HepG2 (cell line): ENCODE data around the gene KDM1B. TPM values are rescaled to one million over a fixed set of nuclear protein-coding genes. Genes with fewer than 3 reads are reported as not detected.

Experiments
- ATAC-seq: fragments of 200-7000 bp; cut with Tn5 transposase; 3 replicates; pipeline ENCODE4 v1.9.1; 2020; ENCODE audit warnings: mild to moderate bottlenecking, moderate library complexity
- BruUV-seq: library from RNA; stranded (reverse); fragments of 400-500 nt; replicated peaks from 2 replicates; lab custom pipeline; 2021; lab: Mats Ljungman, UMichigan
- CTCF ChIA-PET: fragments of 300-600 bp; formaldehyde crosslinking; extraction: SDS; loops from one replicate; lab custom pipeline; 2021; ENCODE audit warnings: low total read pairs, inconsistent platforms, low intra/inter-chr PET ratio; lab: Yijun Ruan, JAX
- POLR2A ChIA-PET: fragments of 350-600 bp; sonication (Branson Sonifier 250); formaldehyde crosslinking; loops from one replicate; lab custom pipeline; 2020; ENCODE audit warnings: antibody characterized with exemption, inconsistent platforms; lab: Yijun Ruan, JAX
- DNase-seq: peaks from one replicate; pipeline ENCODE4 v3.0.0-alpha.2; 2015; ENCODE audit warnings: low spot score
- FAIRE-seq: peaks from 3 replicates; lab custom pipeline; 2011; peaks lifted over from hg19 to GRCh38; lab: Jason Lieb, UNC
- H2AFZ ChIP-seq: one replicate; pipeline ENCODE4 v1.6.1; 2011; ENCODE audit warnings: low read length, inconsistent platforms
- H3K27ac ChIP-seq: fragments of 300-600 bp; 3 replicates; pipeline ENCODE4 v1.8.0; 2011; ENCODE audit warnings: mixed run types, mild to moderate bottlenecking, mixed read lengths, low read length, inconsistent platforms; ENCODE audit not compliant: insufficient read depth; ENCODE audit errors: extremely low read length
- H3K27me3 ChIP-seq, 2 experiments: fragments of 200-600 bp in 1 of 2; 2 replicates in 1 of 2; 3 replicates in 1 of 2; pipeline versions ENCODE4 v1.6.0 to v1.8.0; 2011; ENCODE audit warnings: low read length in 2 of 2, mild to moderate bottlenecking in 2 of 2, moderate library complexity in 2 of 2, inconsistent platforms in 1 of 2; ENCODE audit not compliant: insufficient read depth in 2 of 2, control insufficient read depth in 1 of 2
- H3K36me3 ChIP-seq, 2 experiments: fragments of 200-600 bp in 1 of 2; replicated peaks in 1 of 2; 2 replicates in 1 of 2; 3 replicates in 1 of 2; pipeline versions ENCODE4 v1.5.1 to v1.8.0; 2011; ENCODE audit warnings: low read length in 2 of 2, inconsistent platforms in 1 of 2; ENCODE audit not compliant: insufficient read depth in 2 of 2, control insufficient read depth in 1 of 2
- H3K4me1 ChIP-seq: 2 replicates; pipeline ENCODE4 v1.5.1; 2012; ENCODE audit warnings: low read length, inconsistent platforms; ENCODE audit not compliant: insufficient read depth
- H3K4me2 ChIP-seq: 2 replicates; pipeline ENCODE4 v1.6.0; 2011; ENCODE audit warnings: low read depth, low read length, inconsistent platforms
- H3K4me3 ChIP-seq, 3 experiments: fragments of 200-600 bp in 1 of 3; sonication (generic), shearing (Covaris generic) in 1 of 3; replicated peaks in 1 of 3; 2 replicates each; pipeline ENCODE4 v1.5.1; 2011 to 2016; ENCODE audit warnings: low read length in 3 of 3, inconsistent platforms in 2 of 3, low read depth in 2 of 3, mild to moderate bottlenecking in 2 of 3, control low read depth in 1 of 3, mixed read lengths in 1 of 3; ENCODE audit not compliant: insufficient read depth in 1 of 3
- H3K79me2 ChIP-seq: one replicate; pipeline ENCODE4 v1.6.1; 2011; ENCODE audit warnings: low read length, inconsistent platforms; ENCODE audit not compliant: insufficient read depth
- H3K9ac ChIP-seq: 2 replicates; pipeline ENCODE4 v1.6.0; 2011; ENCODE audit warnings: mild to moderate bottlenecking, low read depth, low read length, inconsistent platforms; ENCODE audit not compliant: insufficient read depth
- H3K9me3 ChIP-seq: 2 replicates; pipeline ENCODE4 v1.5.1; 2012; ENCODE audit warnings: mild to moderate bottlenecking, low read length
- H4K20me1 ChIP-seq: 2 replicates; pipeline ENCODE4 v1.6.0; 2011; ENCODE audit warnings: inconsistent platforms, mild to moderate bottlenecking, low read length, moderate library complexity; ENCODE audit not compliant: insufficient read depth
- ATAD3A ChIP-seq: sonication (generic); formaldehyde crosslinking; IDR thresholded peaks from 2 replicates; pipeline ENCODE4 v1.4.0; 2020; ENCODE audit warnings: missing genetic modification reagents
- EP300 ChIP-seq, 3 experiments: sonication (generic) in 1 of 3; formaldehyde crosslinking in 1 of 3; IDR thresholded peaks; 2 replicates each; pipeline versions ENCODE4 v1.5.1 to v1.6.1; 2011 to 2020; ENCODE audit warnings: low read depth in 2 of 3, low read length in 2 of 3, borderline replicate concordance in 1 of 3, improper control_type of control experiment in 1 of 3, mild to moderate bottlenecking in 1 of 3, missing genetic modification reagents in 1 of 3, moderate library complexity in 1 of 3
- GLI4 ChIP-seq: sonication (generic); formaldehyde crosslinking; IDR thresholded peaks from 2 replicates; pipeline ENCODE4 v1.5.1; 2020; ENCODE audit warnings: missing genetic modification reagents, mild to moderate bottlenecking, moderate library complexity, borderline replicate concordance
- ISL2 ChIP-seq: sonication (generic); formaldehyde crosslinking; IDR thresholded peaks from 2 replicates; pipeline ENCODE4 v1.5.0; 2020; ENCODE audit warnings: missing genetic modification reagents
- NR0B2 ChIP-seq: sonication (generic); formaldehyde crosslinking; IDR thresholded peaks from 2 replicates; pipeline ENCODE4 v1.4.0; 2020; ENCODE audit warnings: mild to moderate bottlenecking, missing genetic modification reagents
- PCBP1 ChIP-seq: fragments of 200-400 bp; formaldehyde crosslinking; IDR thresholded peaks from 2 replicates; pipeline ENCODE4 v1.6.1; 2017; ENCODE audit warnings: mild to moderate bottlenecking, low read depth, low read length, borderline replicate concordance
- STAG1 ChIP-seq: sonication (generic); formaldehyde crosslinking; IDR thresholded peaks from 2 replicates; pipeline ENCODE4 v1.4.0; 2020; ENCODE audit warnings: missing genetic modification reagents
- ZNF292 ChIP-seq: sonication (generic); formaldehyde crosslinking; IDR thresholded peaks from 2 replicates; pipeline ENCODE4 v1.8.1; 2022; ENCODE audit warnings: mild to moderate bottlenecking, low read depth, missing genetic modification reagents, borderline replicate concordance
- ZNF362 ChIP-seq: sonication (generic); formaldehyde crosslinking; IDR thresholded peaks from 2 replicates; pipeline ENCODE4 v1.4.0; 2020; ENCODE audit warnings: missing genetic modification reagents, mild to moderate bottlenecking, borderline replicate concordance
- ZNF510 ChIP-seq: sonication (generic); formaldehyde crosslinking; IDR thresholded peaks from 2 replicates; pipeline ENCODE4 v1.4.0; 2020; ENCODE audit warnings: low read depth, mild to moderate bottlenecking, missing genetic modification reagents
- ZSCAN25 ChIP-seq: sonication (generic); formaldehyde crosslinking; IDR thresholded peaks from 2 replicates; pipeline ENCODE4 v1.8.0; 2022; ENCODE audit warnings: mild to moderate bottlenecking, missing genetic modification reagents
- ZSCAN9 ChIP-seq: IDR thresholded peaks from 2 replicates; pipeline ENCODE4 v1.6.1; 2016; ENCODE audit warnings: borderline replicate concordance
- WGBS: methylation state at CpG from one replicate; pipeline ENCODE4 v1.1.6; 2017; ENCODE audit warnings: low lambda C conversion rate; 5-methylcytosine and 5-hydroxymethylcytosine counted together
- in situ Hi-C: cut with HindIII; loops from 2 replicates; pipeline ENCODE4 v1.10.0; 2017; ENCODE audit warnings: low pct_unique_long_range_greater_than_20kb; ENCODE audit not compliant: extremely low pct_ligation_motif_present
- intact Hi-C: fragments of 100-400 bp; cut with micrococcal nuclease; formaldehyde crosslinking; loops from one replicate; pipeline ENCODE4 v1.10.0; 2022; ENCODE audit not compliant: unreplicated experiment
- polyA plus RNA-seq, 8 experiments: library from polyadenylated mRNA; depleted of rRNA in 3 of 8; stranded (reverse) in 7 of 8; unstranded in 1 of 8; fragments of >200 nt; fragmentation: Illumina TruSeq in 4 of 8; extraction: Trizol in 4 of 8; gene quantifications; 2 replicates each; pipeline versions ENCODE4 v1.2.1 to v1.2.3, GENCODE V29; 2011 to 2016; ENCODE audit warnings: low read depth in 4 of 8, missing spikeins in 1 of 8, mixed read lengths in 1 of 8; ENCODE audit not compliant: insufficient read depth in 1 of 8
- total RNA-seq, 5 experiments: library from RNA; depleted of rRNA; stranded (reverse); fragments of >200 nt; fragmentation: Illumina TruSeq; extraction: Trizol; gene quantifications; 2 replicates each; pipeline ENCODE4 v1.2.3, GENCODE V29; 2016; ENCODE audit warnings: low read depth in 1 of 5
- TF ChIP-seq, protein P1 (sequence below): sonication (generic); formaldehyde crosslinking; IDR thresholded peaks from 2 replicates; pipeline ENCODE4 v1.5.0; 2020; ENCODE audit warnings: mild to moderate bottlenecking, missing genetic modification reagents

KDM1B gene
- total and polyA plus RNA-seq, 2 of the 13 experiments (the other 11 are each of a cell fraction or from before 2014, with no cell fraction given), result 9.8 to 13.2 TPM

DNA sequence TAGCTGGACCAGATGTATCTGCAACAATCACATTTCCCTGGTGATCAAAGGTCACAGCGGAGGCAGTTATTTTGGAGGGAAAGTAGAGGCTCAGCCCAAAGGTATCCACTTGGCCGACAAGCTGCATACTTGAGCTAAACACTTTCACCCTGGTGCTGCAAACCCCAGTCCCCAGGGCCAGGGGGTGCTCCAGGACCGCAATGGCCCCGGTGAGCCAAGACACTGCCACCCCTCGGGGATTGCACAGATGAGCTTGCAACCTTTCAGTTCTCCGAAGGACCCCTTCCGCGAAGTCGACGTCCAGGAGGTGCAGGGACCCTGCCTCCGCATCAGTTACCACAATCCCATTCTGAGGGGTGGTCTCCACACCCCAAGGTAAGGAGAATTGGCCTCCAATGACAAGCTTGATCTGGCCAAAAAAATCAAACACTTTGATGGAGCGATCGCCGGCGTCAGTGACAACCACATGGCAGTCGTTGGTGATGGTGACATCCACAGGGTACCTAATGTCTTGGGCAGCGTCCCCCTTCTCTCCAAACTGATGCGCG lies 33.6 kb upstream of the KDM1B start (continued):
- TF ChIP-seq, protein P1, sequence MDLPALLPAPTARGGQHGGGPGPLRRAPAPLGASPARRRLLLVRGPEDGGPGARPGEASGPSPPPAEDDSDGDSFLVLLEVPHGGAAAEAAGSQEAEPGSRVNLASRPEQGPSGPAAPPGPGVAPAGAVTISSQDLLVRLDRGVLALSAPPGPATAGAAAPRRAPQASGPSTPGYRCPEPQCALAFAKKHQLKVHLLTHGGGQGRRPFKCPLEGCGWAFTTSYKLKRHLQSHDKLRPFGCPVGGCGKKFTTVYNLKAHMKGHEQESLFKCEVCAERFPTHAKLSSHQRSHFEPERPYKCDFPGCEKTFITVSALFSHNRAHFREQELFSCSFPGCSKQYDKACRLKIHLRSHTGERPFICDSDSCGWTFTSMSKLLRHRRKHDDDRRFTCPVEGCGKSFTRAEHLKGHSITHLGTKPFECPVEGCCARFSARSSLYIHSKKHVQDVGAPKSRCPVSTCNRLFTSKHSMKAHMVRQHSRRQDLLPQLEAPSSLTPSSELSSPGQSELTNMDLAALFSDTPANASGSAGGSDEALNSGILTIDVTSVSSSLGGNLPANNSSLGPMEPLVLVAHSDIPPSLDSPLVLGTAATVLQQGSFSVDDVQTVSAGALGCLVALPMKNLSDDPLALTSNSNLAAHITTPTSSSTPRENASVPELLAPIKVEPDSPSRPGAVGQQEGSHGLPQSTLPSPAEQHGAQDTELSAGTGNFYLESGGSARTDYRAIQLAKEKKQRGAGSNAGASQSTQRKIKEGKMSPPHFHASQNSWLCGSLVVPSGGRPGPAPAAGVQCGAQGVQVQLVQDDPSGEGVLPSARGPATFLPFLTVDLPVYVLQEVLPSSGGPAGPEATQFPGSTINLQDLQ, result no peak
- peak; percentile 81 for TF ChIP-seq STAG1 (CRISPR knock-in tag)
- TF ChIP-seq ISL2 (CRISPR knock-in tag), result no peak
- TF ChIP-seq ZNF510 (CRISPR knock-in tag), result no peak
- no peak for TF ChIP-seq ZNF292 (CRISPR knock-in tag)
- no peak for TF ChIP-seq PCBP1

GRCh38 chr6:18122128-18123093 lies 32.8 kb upstream of the KDM1B start, which contains the start of gene NHLRC1:
NHLRC1 (minus strand) TSS chr6:18122677; CDS start chr6:18122606, 71 bp downstream.
- WGBS, result 60% methylated on average over 30 of the region's 82 CpGs
- Histone ChIP-seq H3K4me3 (peak within 1 kb of the TSS; percentile 52 to 67 (median 52)), H3K4me2 (peak within 1 kb of the TSS; percentile 92), H2AFZ (peak within 1 kb of the TSS; percentile 69), H3K9me3 (no peaks in the 10 kb centered on the region), H3K27ac (no peak within 1 kb of the TSS), H3K4me1 (peaks cover 24% of the 10 kb centered on the region), H3K27me3 (no peaks in the 10 kb centered on the region; a peak in 1 of 5 replicates), H3K36me3 (no peaks in the 10 kb centered on the region), H4K20me1 (no peaks in the 10 kb centered on the region), H3K79me2 (no peaks in the 10 kb centered on the region), H3K9ac (peak within 1 kb of the TSS; percentile 46)
- POLR2A ChIA-PET, result interaction anchor here (0.7 to 2.3 kb wide), 3 partner anchors 32 to 129 kb away, joined by 3 to 6 read pairs (median 6); partner anchors contain the start of genes KDM1B and TPMT
- intact Hi-C loops, result loop anchor here (1.0 to 5.0 kb wide), 6 partner anchors 32 to 965 kb away; partner anchors contain the start of genes KDM1B, KIF13A and TPMT
- FAIRE-seq (peak; percentile 99), ATAC-seq (peak; percentile 96), DNase-seq (peak; percentile 84)
- BruUV-seq, result no TSS peak
- CTCF ChIA-PET, result interaction anchor here (0.6 to 1.8 kb wide), 3 partner anchors 305 to 967 kb away, joined by 3 to 6 read pairs (median 5); no protein-coding TSS in a partner anchor
- in situ Hi-C loops, result loop anchor here (5.0 to 10.0 kb wide), 3 partner anchors 135 to 968 kb away; partner anchors contain the start of gene KIF13A
- TF ChIP-seq NR0B2, result peak; percentile 98
- 0 out of 2 replicates have a peak, but pooled peaks have one; percentile 14 for TF ChIP-seq GLI4
- no peak; the same call in 1 of the 2 replicates for TF ChIP-seq ATAD3A (CRISPR knock-in tag)
- TF ChIP-seq ZSCAN25 (CRISPR knock-in tag), result peak; percentile 64; the same call in 1 of the 2 replicates
- peak; percentile 36 to 56; a peak in 2 of 4 replicates for TF ChIP-seq EP300 (IDR thresholded peaks at IDR 0.05; ENCODE audit: low read depth in 2 of 2, low read length in 2 of 2)
- TF ChIP-seq EP300 (CRISPR knock-in tag; IDR thresholded peaks at IDR 0.05; ENCODE audit: borderline replicate concordance), result peak; percentile 73
- peak; percentile 98 for TF ChIP-seq ZSCAN9 (CRISPR knock-in tag)
- peak; percentile 90 for TF ChIP-seq ZNF362 (CRISPR knock-in tag)
